ENCODE measurements around the gene PSMA6. TPM values are rescaled to one million over a fixed set of nuclear protein-coding genes. Genes with fewer than 3 reads are reported as not detected.
A peak's percentile ranks its signal among the peaks of the same experiment; 100 is the strongest.

Gene PSMA6
- total and polyA plus RNA-seq, 2 of the 13 experiments (the other 11 are each of a cell fraction or from before 2014, with no cell fraction given): 525 to 1,109 TPM

- TF ChIP-seq, protein P1, sequence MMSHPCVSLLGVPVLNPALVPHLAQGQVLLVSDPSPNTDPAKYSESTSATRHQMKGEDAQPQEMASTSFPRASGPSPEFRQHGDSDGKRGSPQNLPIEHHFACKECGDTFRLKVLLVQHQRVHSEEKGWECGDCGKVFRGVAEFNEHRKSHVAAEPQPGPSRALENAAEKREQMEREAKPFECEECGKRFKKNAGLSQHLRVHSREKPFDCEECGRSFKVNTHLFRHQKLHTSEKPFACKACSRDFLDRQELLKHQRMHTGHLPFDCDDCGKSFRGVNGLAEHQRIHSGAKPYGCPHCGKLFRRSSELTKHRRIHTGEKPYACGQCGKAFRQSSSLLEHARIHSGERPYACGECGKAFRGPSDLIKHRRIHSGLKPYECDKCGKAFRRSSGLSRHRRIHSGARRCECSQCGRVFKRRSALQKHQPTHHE (CRISPR knock-in tag; IDR thresholded peaks at IDR 0.05; ENCODE audit: borderline replicate concordance): peak; percentile 97
- TF ChIP-seq ZBTB7B (CRISPR knock-in tag; IDR thresholded peaks at IDR 0.05) (peak; percentile 100), ZNF75D (CRISPR knock-in tag; IDR thresholded peaks at IDR 0.05; ENCODE audit: borderline replicate concordance) (no peak), ZC3H4 (CRISPR knock-in tag; IDR thresholded peaks at IDR 0.05; ENCODE audit: borderline replicate concordance) (peak; percentile 84), KLF12 (CRISPR knock-in tag; IDR thresholded peaks at IDR 0.05; ENCODE audit: borderline replicate concordance) (peak; percentile 99), SAFB2 (CRISPR knock-in tag; IDR thresholded peaks at IDR 0.05; ENCODE audit: borderline replicate concordance, low read depth) (no peak), PAF1 (CRISPR knock-in tag; IDR thresholded peaks at IDR 0.05) (no peak), ZNF432 (CRISPR knock-in tag; IDR thresholded peaks at IDR 0.05; ENCODE audit: borderline replicate concordance) (no peak), TFAP4 (IDR thresholded peaks at IDR 0.05; ENCODE audit: borderline replicate concordance, low read depth) (peak; percentile 96), ZNF430 (CRISPR knock-in tag; IDR thresholded peaks at IDR 0.05) (peak; percentile 99), E2F5 (CRISPR knock-in tag; conservative IDR thresholded peaks at IDR 0.05) (0 out of 2 replicates have a peak, but pooled peaks have one; percentile 20), ZNF589 (CRISPR knock-in tag; conservative IDR thresholded peaks at IDR 0.05) (no peak), BRD4 (CRISPR knock-in tag; IDR thresholded peaks at IDR 0.05) (peak; percentile 97), ASH2L (IDR thresholded peaks at IDR 0.05; ENCODE audit: insufficient read length, low read depth, low read length) (peak; percentile 99), TCF7 (IDR thresholded peaks at IDR 0.05; ENCODE audit: low read depth) (peak; percentile 98), ZSCAN9 (CRISPR knock-in tag; IDR thresholded peaks at IDR 0.05; ENCODE audit: borderline replicate concordance) (peak; percentile 85; the same call in 1 of the 2 replicates), ZNF441 (CRISPR knock-in tag; IDR thresholded peaks at IDR 0.05; ENCODE audit: borderline replicate concordance) (peak; percentile 67; the same call in 1 of the 2 replicates), KLF6 (CRISPR knock-in tag; IDR thresholded peaks at IDR 0.05) (peak; percentile 80; the same call in 1 of the 2 replicates), NFYC (CRISPR knock-in tag; IDR thresholded peaks at IDR 0.05) (no peak; the same call in none of the 2 replicates), BRCA1 (CRISPR knock-in tag; IDR thresholded peaks at IDR 0.05) (no peak; the same call in 1 of the 2 replicates), ZNF446 (CRISPR knock-in tag; IDR thresholded peaks at IDR 0.05) (no peak), ZNF761 (CRISPR knock-in tag; conservative IDR thresholded peaks at IDR 0.05) (peak; percentile 99), NFE2 (CRISPR knock-in tag; IDR thresholded peaks at IDR 0.05) (no peak), HOXA9 (CRISPR knock-in tag; IDR thresholded peaks at IDR 0.05; ENCODE audit: borderline replicate concordance) (no peak), NFIB (CRISPR knock-in tag; IDR thresholded peaks at IDR 0.05; ENCODE audit: borderline replicate concordance) (no peak), ARID2 (CRISPR knock-in tag; IDR thresholded peaks at IDR 0.05; ENCODE audit: borderline replicate concordance) (peak; percentile 96; the same call in 1 of the 2 replicates)
- TF ChIP-seq, protein P2, sequence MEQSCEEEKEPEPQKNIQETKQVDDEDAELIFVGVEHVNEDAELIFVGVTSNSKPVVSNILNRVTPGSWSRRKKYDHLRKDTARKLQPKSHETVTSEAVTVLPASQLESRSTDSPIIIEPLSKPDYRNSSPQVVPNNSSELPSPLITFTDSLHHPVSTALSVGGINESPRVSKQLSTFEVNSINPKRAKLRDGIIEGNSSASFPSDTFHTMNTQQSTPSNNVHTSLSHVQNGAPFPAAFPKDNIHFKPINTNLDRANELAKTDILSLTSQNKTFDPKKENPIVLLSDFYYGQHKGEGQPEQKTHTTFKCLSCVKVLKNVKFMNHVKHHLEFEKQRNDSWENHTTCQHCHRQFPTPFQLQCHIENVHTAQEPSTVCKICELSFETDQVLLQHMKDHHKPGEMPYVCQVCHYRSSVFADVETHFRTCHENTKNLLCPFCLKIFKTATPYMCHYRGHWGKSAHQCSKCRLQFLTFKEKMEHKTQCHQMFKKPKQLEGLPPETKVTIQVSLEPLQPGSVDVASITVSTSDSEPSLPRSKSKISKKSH (CRISPR knock-in tag; IDR thresholded peaks at IDR 0.05; ENCODE audit: borderline replicate concordance): peak; percentile 93; the same call in 1 of the 2 replicates
Measured at GRCh38 chr14:35347323-35348043, 55.3 kb downstream of the PSMA6 start (continued).
